K562 (cell line): ENCODE measurements around the gene ERCC1. TPM values are rescaled to one million over a fixed set of nuclear protein-coding genes. Genes with fewer than 3 reads are reported as not detected.

ENCODE experiments used
- ATAC-seq: fragments of 200-7000 bp; cut with Tn5 transposase; 3 replicates; pipeline ENCODE4 v1.9.1; 2020; ENCODE audit warnings: moderate library complexity
- BruUV-seq: library from RNA; stranded (reverse); fragments of 400-500 nt; replicated peaks from 2 replicates; lab custom pipeline; 2021; lab: Mats Ljungman, UMichigan
- CTCF ChIA-PET: fragments of 300-600 bp; formaldehyde crosslinking; extraction: SDS; loops from one replicate; lab custom pipeline; 2021; ENCODE audit warnings: low intra/inter-chr PET ratio; lab: Yijun Ruan, JAX
- POLR2A ChIA-PET: fragments of 300-600, 350-650 bp; sonication (Branson Sonifier 250); formaldehyde crosslinking; extraction: SDS; loops from one replicate; lab custom pipeline; 2021; ENCODE audit warnings: antibody characterized with exemption, inconsistent platforms; lab: Yijun Ruan, JAX
- DNase-seq, 4 experiments: peaks; one replicate each; pipeline versions ENCODE4 v3.0.0 to v3.0.0-alpha.2; 2011 to 2018; ENCODE audit warnings: low spot score in 3 of 4, mixed read lengths in 3 of 4; ENCODE audit errors: extremely low read depth in 1 of 4
- FAIRE-seq: peaks from 2 replicates; lab custom pipeline; 2011; peaks lifted over from hg19 to GRCh38; lab: Jason Lieb, UNC
- H2AFZ ChIP-seq: 2 replicates; pipeline ENCODE4 v1.6.0; 2011; ENCODE audit warnings: low read depth, low read length, control low read depth, inconsistent platforms
- H3K27ac ChIP-seq: fragments of 200-600 bp; 3 replicates; pipeline ENCODE4 v1.8.0; 2011; ENCODE audit warnings: low read depth, mild to moderate bottlenecking, control low read depth, inconsistent platforms, low read length, moderate library complexity, mixed read lengths; ENCODE audit errors: extremely low read depth
- H3K27me3 ChIP-seq, 2 experiments: fragments of 300-600 bp in 1 of 2; 2 replicates in 1 of 2; 3 replicates in 1 of 2; pipeline versions ENCODE4 v1.6.0 to v1.8.0; 2011; ENCODE audit warnings: inconsistent platforms in 2 of 2, low read length in 2 of 2, mild to moderate bottlenecking in 1 of 2, mixed read lengths in 1 of 2, moderate library complexity in 1 of 2; ENCODE audit not compliant: control insufficient read depth in 2 of 2, insufficient read depth in 2 of 2
- H3K36me3 ChIP-seq: fragments of 300-600 bp; 3 replicates; pipeline ENCODE4 v1.8.0; 2011; ENCODE audit warnings: mild to moderate bottlenecking, low read length, inconsistent platforms; ENCODE audit not compliant: control insufficient read depth, insufficient read depth
- H3K4me1 ChIP-seq, 2 experiments: fragments of 200-600 bp in 1 of 2; replicated peaks in 1 of 2; 2 replicates in 1 of 2; 3 replicates in 1 of 2; pipeline versions ENCODE4 v1.5.1 to v1.8.0; 2011; ENCODE audit warnings: inconsistent platforms in 2 of 2, low read length in 2 of 2, mild to moderate bottlenecking in 1 of 2, mixed read lengths in 1 of 2, moderate library complexity in 1 of 2; ENCODE audit not compliant: control insufficient read depth in 2 of 2, insufficient read depth in 2 of 2
- H3K4me2 ChIP-seq: 2 replicates; pipeline ENCODE4 v1.6.1; 2011; ENCODE audit warnings: low read length, control low read depth, inconsistent platforms, mixed read lengths; ENCODE audit not compliant: insufficient read depth
- H3K4me3 ChIP-seq: fragments of 200-600 bp; sonication (generic), shearing (Covaris generic); 2 replicates; pipeline ENCODE4 v1.5.1; 2016; ENCODE audit warnings: control low read depth, inconsistent platforms
- H3K79me2 ChIP-seq: fragments of 200-600 bp; 3 replicates; pipeline ENCODE4 v1.8.0; 2011; ENCODE audit warnings: low read length, inconsistent platforms; ENCODE audit not compliant: control insufficient read depth, insufficient read depth
- H3K9ac ChIP-seq, 2 experiments: 2 replicates each; pipeline versions ENCODE4 v1.6.0 to v1.6.1; 2011; ENCODE audit warnings: low read depth in 2 of 2, low read length in 2 of 2, control low read depth in 1 of 2, inconsistent platforms in 1 of 2, mild to moderate bottlenecking in 1 of 2, mixed read lengths in 1 of 2; ENCODE audit not compliant: insufficient read depth in 1 of 2
- H3K9me1 ChIP-seq: one replicate; pipeline ENCODE4 v1.6.0; 2011; ENCODE audit warnings: inconsistent platforms, mild to moderate bottlenecking, low read length, moderate library complexity; ENCODE audit not compliant: control insufficient read depth, insufficient read depth
- H3K9me3 ChIP-seq: replicated peaks from 2 replicates; pipeline ENCODE4 v1.5.1; 2011; ENCODE audit warnings: low read depth, low read length, inconsistent platforms; ENCODE audit not compliant: control insufficient read depth, insufficient read depth
- H4K20me1 ChIP-seq: replicated peaks from 2 replicates; pipeline ENCODE4 v1.6.1; 2011; ENCODE audit warnings: low read length, inconsistent platforms, mixed read lengths; ENCODE audit not compliant: control insufficient read depth, insufficient read depth
- CBX2 ChIP-seq: fragments of 200-600 bp; sonication (generic); IDR thresholded peaks from one replicate; pipeline ENCODE4 v1.6.1; 2012; ENCODE audit warnings: mild to moderate bottlenecking, low read length, inconsistent platforms; ENCODE audit not compliant: insufficient read depth, poor library complexity, severe bottlenecking
- HOMEZ ChIP-seq: fragments of 250-450 bp; sonication (Bioruptor Pico); IDR thresholded peaks from 2 replicates; pipeline ENCODE4 v1.4.0; 2020; ENCODE audit warnings: mild to moderate bottlenecking, moderate library complexity
- NR2C2 ChIP-seq, 2 experiments: fragments of 200-800 bp in 1 of 2; sonication (Bioruptor generic) in 1 of 2; sonication (generic) in 1 of 2; formaldehyde crosslinking in 1 of 2; IDR thresholded peaks; 2 replicates each; pipeline versions ENCODE4 v1.6.1 to v1.8.0; 2016 to 2022; ENCODE audit warnings: mild to moderate bottlenecking in 1 of 2, missing compliant biosample characterization in 1 of 2, missing genetic modification characterization in 1 of 2, missing genetic modification reagents in 1 of 2
- OTX1 ChIP-seq: fragments of 450-650 bp; formaldehyde crosslinking; IDR thresholded peaks from 2 replicates; pipeline ENCODE4 v1.4.0; 2022; ENCODE audit warnings: mild to moderate bottlenecking
- POLR2H ChIP-seq: IDR thresholded peaks from 2 replicates; pipeline ENCODE4 v1.6.1; 2016; ENCODE audit warnings: missing genetic modification characterization, low read depth, mild to moderate bottlenecking, control low read depth, missing compliant biosample characterization, moderate library complexity
- ZFX ChIP-seq: sonication (generic); formaldehyde crosslinking; IDR thresholded peaks from 2 replicates; pipeline ENCODE4 v1.8.0; 2022; ENCODE audit warnings: mild to moderate bottlenecking, missing genetic modification reagents, moderate library complexity
- ZNF347 ChIP-seq: fragments of 450-650 bp; formaldehyde crosslinking; IDR thresholded peaks from 2 replicates; pipeline ENCODE4 v1.4.0; 2020; ENCODE audit warnings: low read depth, mild to moderate bottlenecking, moderate library complexity
- ZNF407 ChIP-seq: fragments of 450-650 bp; IDR thresholded peaks from 2 replicates; pipeline ENCODE4 v1.6.1; 2016; ENCODE audit warnings: low read depth
- ZNF57 ChIP-seq: fragments of 450-650 bp; formaldehyde crosslinking; IDR thresholded peaks from 2 replicates; pipeline ENCODE4 v1.4.0; 2020; ENCODE audit warnings: mild to moderate bottlenecking, moderate library complexity
- ZNF639 ChIP-seq, 2 experiments: fragments of 200-800 bp in 1 of 2; sonication (Bioruptor generic) in 1 of 2; sonication (generic) in 1 of 2; formaldehyde crosslinking in 1 of 2; IDR thresholded peaks in 1 of 2; conservative IDR thresholded peaks in 1 of 2; 2 replicates each; pipeline versions ENCODE4 v1.5.0 to v1.6.1; 2016 to 2020; ENCODE audit warnings: missing compliant biosample characterization in 1 of 2, missing genetic modification characterization in 1 of 2, missing genetic modification reagents in 1 of 2
- WGBS: fragments of 100-300 bp; shearing (Covaris generic); methylation state at CpG from one replicate; pipeline ENCODE4 v1.1.6; 2016; ENCODE audit warnings: low coverage, mixed read lengths; ENCODE audit not compliant: insufficient coverage; ENCODE audit errors: missing lambda C conversion rate; 5-methylcytosine and 5-hydroxymethylcytosine counted together
- in situ Hi-C: fragments of 300-500 bp; cut with MboI; formaldehyde crosslinking; loops from 4 replicates; pipeline ENCODE4 v1.15.0; 2018; ENCODE audit warnings: inconsistent platforms, mixed read lengths
- intact Hi-C: fragments of 100-400 bp; cut with micrococcal nuclease; formaldehyde crosslinking; loops from 2 replicates; pipeline ENCODE4 v1.14.2; 2022
- polyA plus RNA-seq, 8 experiments: library from polyadenylated mRNA; depleted of rRNA in 4 of 8; stranded (reverse) in 5 of 8; unstranded in 3 of 8; fragments of >200 nt; fragmentation: Nextera tagmentation in 2 of 8; fragmentation: Illumina TruSeq in 1 of 8; extraction: Ambion mirVana in 2 of 8; extraction: Trizol in 1 of 8; gene quantifications; 2 replicates each; pipeline versions ENCODE4 v1.2.1 to v1.2.3, GENCODE V29; 2011 to 2014; ENCODE audit warnings: inconsistent platforms in 1 of 8, missing spikeins in 1 of 8
- total RNA-seq, 7 experiments: library from RNA; depleted of rRNA in 6 of 7; stranded (reverse); fragments of >200 nt in 6 of 7; fragmentation: Illumina TruSeq in 2 of 7; extraction: Trizol in 2 of 7; gene quantifications; 2 replicates each; pipeline versions ENCODE4 v1.2.1 to v1.2.3, GENCODE V29; 2011 to 2021; ENCODE audit warnings: low replicate concordance in 1 of 7

Gene ERCC1
- total and polyA plus RNA-seq, 9 of the 15 experiments (the other 6 are each of a cell fraction or from before 2014, with no cell fraction given) = 9.3 to 92.6 (median 60.0) TPM

GRCh38 chr19:45382426-45382825 lies 41.3 kb downstream of the ERCC1 start:
- intact Hi-C loops = no loop called here
- Histone ChIP-seq H4K20me1 (no peaks in the 10 kb centered on the region), H3K27ac (no peak overlapping the region), H3K9me3 (no peaks in the 10 kb centered on the region), H3K79me2 (no peaks in the 10 kb centered on the region), H3K9me1 (no peaks in the 10 kb centered on the region), H3K4me3 (no peak overlapping the region), H3K36me3 (no peaks in the 10 kb centered on the region), H2AFZ (no peak overlapping the region), H3K4me2 (no peak overlapping the region), H3K4me1 (peaks cover 0 to 18% of the 10 kb centered on the region in 2 experiments; a peak in 2 of 5 replicates), H3K27me3 (peaks cover 0 to 14% of the 10 kb centered on the region in 2 experiments; a peak in 3 of 5 replicates), H3K9ac (peak overlapping the region in 1 of 2 experiments; percentile 61; a peak in 2 of 4 replicates)
- POLR2A ChIA-PET = interaction anchor here (3.8 kb wide), 1 partner anchor 9 kb away, joined by 14 read pairs; no protein-coding TSS in a partner anchor
- FAIRE-seq (no peak), ATAC-seq (no peak), DNase-seq (peak in 1 of 4 experiments; percentile 3)
- BruUV-seq = no TSS peak
- 76% methylated on average over 23 of the region's 29 CpGs for WGBS
- in situ Hi-C loops = no loop called here
- CTCF ChIA-PET = no interaction called here
- no peak for TF ChIP-seq ZNF347 (CRISPR knock-in tag)
- TF ChIP-seq OTX1 (CRISPR knock-in tag) = no peak
- no peak for TF ChIP-seq CBX2
- TF ChIP-seq NR2C2 (CRISPR knock-in tag; IDR thresholded peaks at IDR 0.05) = no peak
- no peak for TF ChIP-seq NR2C2 (tag; IDR thresholded peaks at IDR 0.05)
- TF ChIP-seq ZNF639 (CRISPR knock-in tag; conservative IDR thresholded peaks at IDR 0.05 in 1 of 2, IDR thresholded peaks at IDR 0.05 in 1 of 2) = no peak
- TF ChIP-seq ZNF407 = no peak
- TF ChIP-seq ZFX (CRISPR knock-in tag) = no peak
- TF ChIP-seq HOMEZ (CRISPR knock-in tag) = no peak
- TF ChIP-seq POLR2H (tag) = no peak
- TF ChIP-seq ZNF57 (CRISPR knock-in tag) = no peak
